HG02642 (cell line): ENCODE data around the gene ZNF428.
"Not testable (repeated sequence)": the region's sequence is repeated elsewhere in the genome, so short reads cannot be mapped to it uniquely, and the experiment has no call there.

ENCODE experiments used
- ATAC-seq: cut with Tn5 transposase; IDR thresholded peaks from one replicate; pipeline ENCODE4 v1.9.1; 2021; ENCODE audit warnings: mild to moderate bottlenecking; ENCODE audit not compliant: unreplicated experiment, poor library complexity

ZNF428 gene

DNA sequence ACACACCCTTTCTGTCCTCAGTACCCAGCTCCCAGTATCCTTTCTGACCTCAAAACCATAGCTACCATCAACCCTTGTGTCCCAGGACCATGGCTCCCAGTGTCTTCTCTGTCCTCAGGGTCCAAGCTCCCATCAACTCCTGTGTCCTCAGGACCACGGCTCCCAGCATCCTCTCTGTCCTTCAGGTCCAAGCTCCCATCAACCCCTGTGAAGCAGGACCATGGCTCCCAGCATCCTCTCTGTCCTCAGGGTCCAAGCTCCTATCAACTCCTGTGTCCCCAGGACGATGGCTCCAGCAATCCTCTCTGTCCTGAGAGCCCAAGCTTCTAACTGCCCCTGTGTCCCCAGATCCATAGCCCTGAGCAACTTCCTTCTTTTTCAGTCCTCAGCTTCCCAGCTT, 21.9 kb upstream of the ZNF428 start:
- no peak for ATAC-seq

DNA sequence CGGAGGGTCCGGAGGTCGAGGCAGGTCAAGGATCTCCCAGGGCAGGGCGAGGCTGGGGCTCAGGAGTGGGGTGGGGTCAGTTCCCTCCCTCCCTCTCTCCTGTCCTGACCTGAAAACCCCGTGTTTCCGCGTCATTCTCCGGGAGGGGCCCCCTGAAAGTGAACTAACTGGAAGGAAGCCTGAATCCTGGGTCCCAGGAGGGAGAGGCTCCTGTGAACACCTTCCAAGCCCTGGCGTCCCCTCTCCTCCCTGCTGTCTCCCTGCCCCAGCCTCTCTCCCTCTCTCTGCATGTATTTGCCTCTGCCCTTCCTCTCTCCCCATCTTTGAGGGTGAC, 21.0 kb upstream of the ZNF428 start:
- ATAC-seq: no peak

GRCh38 chr19:43639519-43640423, 20.3 kb upstream of the ZNF428 start, which contains the start of gene CADM4:
Gene CADM4, minus strand, starts transcription at chr19:43639850. Its CDS starts 60 bp downstream, at chr19:43639790.
- no peak for ATAC-seq

GRCh38 chr19:43638995-43639518, 19.6 kb upstream of the ZNF428 start:
- no peak for ATAC-seq

- no peak for ATAC-seq
Observed at GRCh38 chr19:43638214-43638994, 19.0 kb upstream of the ZNF428 start.

- ATAC-seq: no peak
Observed at GRCh38 chr19:43636121-43636683, 16.8 kb upstream of the ZNF428 start.

DNA sequence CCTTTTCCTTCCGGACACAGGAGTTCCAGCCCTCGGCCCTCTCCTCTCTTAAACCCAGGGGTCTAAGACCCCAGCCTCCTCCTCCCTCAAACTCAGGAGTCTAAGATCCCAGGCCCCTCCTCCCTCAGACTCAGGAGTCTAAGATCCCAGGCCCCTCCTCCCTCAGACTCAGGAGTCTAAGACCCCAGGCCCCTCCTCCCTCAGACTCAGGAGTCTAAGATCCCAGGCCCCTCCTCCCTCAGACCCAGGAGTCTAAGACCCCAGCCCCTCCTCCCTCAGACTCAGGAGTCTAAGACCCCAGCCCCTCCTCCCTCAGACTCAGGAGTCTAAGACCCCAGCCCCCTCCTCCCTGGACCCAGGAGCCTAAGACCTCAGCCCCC, 16.1 kb upstream of the ZNF428 start:
- not testable (repeated sequence) for ATAC-seq

GRCh38 chr19:43634872-43635560, 15.6 kb upstream of the ZNF428 start:
- ATAC-seq: no peak

GRCh38 chr19:43634506-43634871, 15.1 kb upstream of the ZNF428 start:
- no peak for ATAC-seq

DNA sequence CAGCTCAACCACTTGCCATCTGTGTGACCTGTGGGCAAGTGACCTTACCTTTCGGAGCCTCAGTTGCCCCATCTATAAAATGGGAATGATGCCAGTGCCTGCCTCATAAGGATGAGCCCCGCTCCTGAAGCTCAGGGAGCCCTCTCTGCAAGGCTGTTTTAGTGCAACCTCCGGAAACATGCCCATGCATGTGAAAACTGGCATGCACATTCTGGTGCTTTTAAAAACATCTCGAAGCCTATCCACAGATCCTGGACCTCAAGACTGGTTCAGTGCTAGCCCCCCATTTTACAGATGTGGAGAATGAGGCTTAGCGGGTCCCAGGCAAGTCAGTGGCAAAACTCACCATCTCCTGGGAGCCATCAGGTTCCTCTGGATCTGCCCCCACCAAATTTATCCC, 14.6 kb upstream of the ZNF428 start:
- ATAC-seq: no peak

DNA sequence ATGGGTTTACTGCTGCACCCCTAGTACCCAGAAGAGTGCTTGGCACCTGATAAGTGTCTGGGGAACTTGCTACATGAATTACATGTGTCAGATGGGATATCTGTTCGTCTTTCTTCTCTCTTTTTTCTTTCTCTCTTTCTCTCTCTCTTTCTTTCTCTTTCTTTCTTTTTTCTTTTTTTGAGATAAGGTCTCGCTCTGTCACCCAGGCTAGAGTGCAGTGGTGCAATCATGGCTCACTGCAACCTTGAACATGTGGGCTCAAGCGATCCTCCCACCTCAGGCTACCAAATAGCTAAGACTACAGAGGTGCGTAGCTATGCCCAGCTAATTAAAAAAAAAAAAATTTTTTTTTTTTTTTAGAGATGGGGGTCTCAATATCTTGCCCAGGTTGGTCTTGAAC, 14.1 kb upstream of the ZNF428 start:
- ATAC-seq: no peak

DNA sequence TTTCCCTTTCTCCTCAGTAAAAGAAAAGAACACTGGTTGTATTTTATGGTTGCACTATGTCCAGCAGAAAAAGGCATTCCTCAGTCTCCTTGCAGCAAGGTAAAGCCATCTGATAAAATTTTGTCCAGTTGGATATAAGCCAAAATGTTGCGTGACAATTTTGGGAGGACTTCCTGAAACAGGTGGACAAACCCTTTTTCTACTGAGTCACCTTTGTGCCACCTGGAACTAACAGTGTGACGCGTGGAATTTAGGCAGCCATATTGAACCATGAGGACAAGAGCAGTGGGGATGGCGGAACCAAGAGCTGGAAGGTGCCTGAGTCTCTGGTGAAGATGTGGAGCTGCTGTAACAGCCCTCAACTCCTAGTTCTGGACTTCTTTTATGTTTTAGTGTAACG, 12.1 kb upstream of the ZNF428 start:
- ATAC-seq: no peak

GRCh38 chr19:43628646-43629326, 9.4 kb upstream of the ZNF428 start:
- no peak for ATAC-seq

DNA sequence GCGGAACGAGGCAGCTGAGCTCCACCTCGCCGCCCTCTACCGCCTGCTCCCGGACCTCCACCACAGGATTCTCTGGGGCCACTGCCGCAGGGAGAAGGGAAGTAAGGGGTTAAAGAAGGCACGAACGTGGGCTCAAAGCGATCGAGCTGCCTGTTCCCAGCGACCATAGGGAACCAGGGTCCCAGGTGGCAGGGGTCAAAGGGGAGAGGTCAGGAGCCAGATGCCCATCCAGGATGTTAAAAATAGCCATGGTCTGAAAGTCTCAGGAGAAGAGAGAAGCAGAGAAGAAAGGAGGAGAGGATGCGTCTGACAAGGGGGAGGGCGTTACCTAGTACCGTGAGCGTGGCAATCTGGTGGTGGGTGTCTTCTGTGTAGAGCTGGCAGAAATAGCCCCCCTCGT, 7.4 kb upstream of the ZNF428 start:
- ATAC-seq: no peak

GRCh38 chr19:43625918-43626579, 6.6 kb upstream of the ZNF428 start:
- no peak for ATAC-seq

DNA sequence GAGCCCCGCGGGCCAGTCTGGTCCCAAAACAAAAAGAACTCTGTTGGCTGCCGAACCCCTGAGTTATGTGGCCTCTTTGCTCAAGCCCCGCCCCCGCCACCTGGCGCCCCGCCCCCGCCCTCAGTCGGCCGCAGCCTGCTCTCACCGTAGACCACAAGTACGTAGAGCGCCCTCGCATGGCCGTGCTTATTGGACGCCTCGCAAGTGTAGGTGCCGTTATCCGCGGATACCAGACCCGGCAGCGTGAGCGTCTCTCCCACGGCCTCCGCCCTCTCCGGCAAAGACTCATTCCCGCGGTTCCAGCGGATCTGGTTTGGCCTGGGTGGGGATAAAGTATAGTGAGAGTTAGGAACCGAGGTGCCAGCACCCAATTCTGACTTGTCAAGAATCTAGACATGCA, 5.5 kb upstream of the ZNF428 start:
- ATAC-seq: peak; percentile 51

GRCh38 chr19:43623889-43624670, 4.7 kb upstream of the ZNF428 start:
- no peak for ATAC-seq

DNA sequence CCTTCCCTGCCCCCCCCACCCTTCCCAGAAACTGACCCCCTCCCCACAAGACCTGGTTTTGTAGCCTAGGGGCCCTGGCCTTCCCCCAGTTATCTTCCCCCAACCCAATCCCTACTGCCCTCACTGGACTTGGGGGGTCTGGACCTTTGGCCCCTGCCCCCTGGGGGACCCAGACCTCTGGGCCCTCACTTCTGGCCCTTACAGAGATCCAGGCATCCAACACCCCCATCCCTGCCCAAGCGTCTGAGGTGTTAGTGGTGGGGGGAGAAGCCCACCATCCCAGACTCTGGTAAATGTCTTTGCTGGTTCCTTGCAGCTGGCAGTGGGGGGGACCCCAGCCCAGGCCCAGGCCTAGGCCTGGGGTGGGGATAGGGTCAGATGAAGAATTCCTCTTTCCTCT, 3.5 kb upstream of the ZNF428 start:
- ATAC-seq: no peak

DNA sequence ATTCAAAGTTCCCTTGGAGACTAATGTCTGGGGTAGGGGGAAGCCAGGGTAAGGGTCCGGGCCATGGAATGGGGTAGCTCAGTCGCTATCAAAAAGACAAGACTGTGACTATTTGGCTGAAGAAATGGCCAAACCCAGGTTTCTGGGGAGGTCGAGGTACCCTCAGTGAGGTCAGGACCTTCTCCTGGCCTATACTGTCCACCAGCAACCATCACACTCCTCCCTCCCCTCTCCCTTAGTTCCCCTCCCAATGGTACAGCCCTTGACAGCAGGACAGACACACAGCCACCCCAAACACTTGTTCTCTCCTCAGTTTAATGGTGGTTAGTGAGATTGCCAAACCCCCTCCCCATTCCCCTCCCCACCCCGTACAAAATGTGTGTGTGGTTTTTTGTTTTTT, 2.6 kb upstream of the ZNF428 start:
- no peak for ATAC-seq
